NCI-H187 (cell line): ENCODE results near the gene RAB3IL1.

ENCODE experiments used
- DNase-seq, 2 experiments: peaks; one replicate each; lab custom pipeline; 2025; lab: John Stamatoyannopoulos, UW

RAB3IL1 gene

GRCh38 chr11:61918938-61919704 lies 1.8 kb upstream of the RAB3IL1 start:
- DNase-seq: no peak

GRCh38 chr11:61918251-61918937 lies 1.0 kb upstream of the RAB3IL1 start:
- no peak for DNase-seq

GRCh38 chr11:61916737-61917333 lies 531 bp downstream of the RAB3IL1 start:
- DNase-seq: no peak

- no peak for DNase-seq
Observed at GRCh38 chr11:61914471-61915171, 2.7 kb downstream of the RAB3IL1 start.

GRCh38 chr11:61913699-61914395 lies 3.5 kb downstream of the RAB3IL1 start:
- DNase-seq: no peak

- DNase-seq: no peak
Observed at GRCh38 chr11:61912991-61913698, 4.2 kb downstream of the RAB3IL1 start.

GRCh38 chr11:61912530-61912898 lies 4.9 kb downstream of the RAB3IL1 start:
- DNase-seq: no peak

- no peak for DNase-seq
Observed at GRCh38 chr11:61911701-61912529, 5.5 kb downstream of the RAB3IL1 start.

- DNase-seq: no peak
Observed at GRCh38 chr11:61911128-61911700, 6.2 kb downstream of the RAB3IL1 start.

GRCh38 chr11:61910187-61911127 lies 6.9 kb downstream of the RAB3IL1 start:
- DNase-seq: no peak

GRCh38 chr11:61908730-61909316 lies 8.5 kb downstream of the RAB3IL1 start:
- no peak for DNase-seq

GRCh38 chr11:61907871-61908729 lies 9.3 kb downstream of the RAB3IL1 start:
- no peak for DNase-seq

- DNase-seq: no peak
Observed at GRCh38 chr11:61907282-61907681, 10.1 kb downstream of the RAB3IL1 start.

GRCh38 chr11:61906522-61906909 lies 10.8 kb downstream of the RAB3IL1 start:
- DNase-seq: no peak

- no peak for DNase-seq
Observed at GRCh38 chr11:61905801-61906521, 11.4 kb downstream of the RAB3IL1 start.

GRCh38 chr11:61905067-61905696 lies 12.2 kb downstream of the RAB3IL1 start:
- DNase-seq: no peak
